ENCODE results near the gene WDR74. TPM values are rescaled to one million over a fixed set of nuclear protein-coding genes. Genes with fewer than 3 reads are reported as not detected.
A peak's percentile ranks its signal among the peaks of the same experiment; 100 is the strongest.

WDR74 gene
- total and polyA plus RNA-seq, 2 of the 13 experiments (the other 11 are each of a cell fraction or from before 2014, with no cell fraction given), result 77.0 to 83.3 TPM

DNA sequence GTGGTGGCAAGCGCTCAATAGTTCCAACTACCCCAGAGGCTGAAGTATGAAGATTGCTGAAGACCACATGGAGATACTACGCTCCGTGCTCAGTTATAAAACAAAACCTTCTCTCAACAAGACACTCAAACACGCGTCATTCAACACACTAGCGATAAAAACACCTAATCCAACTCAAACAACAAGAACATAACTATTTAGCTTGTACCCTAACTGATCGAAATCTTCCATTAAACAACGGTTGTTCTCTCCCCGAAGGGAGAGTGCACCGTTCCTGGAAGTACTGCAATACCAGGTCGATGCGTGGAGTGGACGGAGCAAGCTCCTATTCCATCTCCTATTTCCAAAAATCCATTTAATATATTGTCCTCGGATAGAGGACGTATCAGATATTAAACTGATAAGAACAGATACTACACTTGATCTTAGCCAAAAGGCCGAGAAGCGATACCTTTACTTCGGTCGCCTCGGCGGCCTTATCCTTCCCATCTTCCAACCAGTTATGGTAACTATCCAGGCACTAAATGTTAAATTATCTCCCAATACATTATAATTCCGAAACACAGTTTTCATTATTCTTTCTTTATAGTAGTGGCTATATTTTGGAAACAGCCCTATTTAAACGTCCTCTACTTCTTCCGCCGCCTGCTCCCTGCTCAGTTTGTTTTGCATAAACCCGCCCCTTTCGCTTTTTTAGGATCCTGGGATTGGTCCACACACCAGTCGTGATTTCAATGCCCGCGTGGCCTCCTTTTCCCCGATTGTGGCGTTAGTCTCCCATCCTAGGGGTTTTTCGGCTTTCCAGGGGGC lies 2.2 kb upstream of the WDR74 start (continued):
- TF ChIP-seq GZF1 (CRISPR knock-in tag; IDR thresholded peaks at IDR 0.05) (0 out of 2 replicates have a peak, but pooled peaks have one; percentile 31), FOXM1 (CRISPR knock-in tag; IDR thresholded peaks at IDR 0.05) (peak; percentile 84; the same call in 1 of the 2 replicates), ZNF274 (CRISPR knock-in tag; IDR thresholded peaks at IDR 0.05) (no peak), FOXP1 (IDR thresholded peaks at IDR 0.05) (peak; percentile 63; the same call in 1 of the 2 replicates), FOXP1 (CRISPR knock-in tag; IDR thresholded peaks at IDR 0.05) (peak; percentile 77), KLF6 (CRISPR knock-in tag; IDR thresholded peaks at IDR 0.05) (peak; percentile 99), DMTF1 (CRISPR knock-in tag; IDR thresholded peaks at IDR 0.05) (no peak), ZBTB7A (CRISPR knock-in tag; IDR thresholded peaks at IDR 0.05) (peak; percentile 72; the same call in 1 of the 2 replicates), RBM39 (IDR thresholded peaks at IDR 0.05; ENCODE audit: low read depth, low read length, poor library complexity, severe bottlenecking) (peak; percentile 49), SETDB1 (CRISPR knock-in tag; IDR thresholded peaks at IDR 0.05; ENCODE audit: borderline replicate concordance) (no peak), GPBP1L1 (CRISPR knock-in tag; IDR thresholded peaks at IDR 0.05) (no peak), ZNF572 (CRISPR knock-in tag; IDR thresholded peaks at IDR 0.05) (no peak), PHF8 (CRISPR knock-in tag; IDR thresholded peaks at IDR 0.05) (peak; percentile 58), ZNF562 (CRISPR knock-in tag; IDR thresholded peaks at IDR 0.05; ENCODE audit: borderline replicate concordance) (peak; percentile 95), ZNF253 (CRISPR knock-in tag; IDR thresholded peaks at IDR 0.05; ENCODE audit: borderline replicate concordance) (no peak), JUNB (CRISPR knock-in tag; IDR thresholded peaks at IDR 0.05; ENCODE audit: borderline replicate concordance) (peak; percentile 93), MTF2 (CRISPR knock-in tag; IDR thresholded peaks at IDR 0.05; ENCODE audit: borderline replicate concordance) (no peak)
- TF ChIP-seq, protein P1, sequence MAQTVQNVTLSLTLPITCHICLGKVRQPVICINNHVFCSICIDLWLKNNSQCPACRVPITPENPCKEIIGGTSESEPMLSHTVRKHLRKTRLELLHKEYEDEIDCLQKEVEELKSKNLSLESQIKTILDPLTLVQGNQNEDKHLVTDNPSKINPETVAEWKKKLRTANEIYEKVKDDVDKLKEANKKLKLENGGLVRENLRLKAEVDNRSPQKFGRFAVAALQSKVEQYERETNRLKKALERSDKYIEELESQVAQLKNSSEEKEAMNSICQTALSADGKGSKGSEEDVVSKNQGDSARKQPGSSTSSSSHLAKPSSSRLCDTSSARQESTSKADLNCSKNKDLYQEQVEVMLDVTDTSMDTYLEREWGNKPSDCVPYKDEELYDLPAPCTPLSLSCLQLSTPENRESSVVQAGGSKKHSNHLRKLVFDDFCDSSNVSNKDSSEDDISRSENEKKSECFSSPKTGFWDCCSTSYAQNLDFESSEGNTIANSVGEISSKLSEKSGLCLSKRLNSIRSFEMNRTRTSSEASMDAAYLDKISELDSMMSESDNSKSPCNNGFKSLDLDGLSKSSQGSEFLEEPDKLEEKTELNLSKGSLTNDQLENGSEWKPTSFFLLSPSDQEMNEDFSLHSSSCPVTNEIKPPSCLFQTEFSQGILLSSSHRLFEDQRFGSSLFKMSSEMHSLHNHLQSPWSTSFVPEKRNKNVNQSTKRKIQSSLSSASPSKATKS (CRISPR knock-in tag; IDR thresholded peaks at IDR 0.05), result peak; percentile 96; the same call in 1 of the 2 replicates
- TF ChIP-seq, protein P2, sequence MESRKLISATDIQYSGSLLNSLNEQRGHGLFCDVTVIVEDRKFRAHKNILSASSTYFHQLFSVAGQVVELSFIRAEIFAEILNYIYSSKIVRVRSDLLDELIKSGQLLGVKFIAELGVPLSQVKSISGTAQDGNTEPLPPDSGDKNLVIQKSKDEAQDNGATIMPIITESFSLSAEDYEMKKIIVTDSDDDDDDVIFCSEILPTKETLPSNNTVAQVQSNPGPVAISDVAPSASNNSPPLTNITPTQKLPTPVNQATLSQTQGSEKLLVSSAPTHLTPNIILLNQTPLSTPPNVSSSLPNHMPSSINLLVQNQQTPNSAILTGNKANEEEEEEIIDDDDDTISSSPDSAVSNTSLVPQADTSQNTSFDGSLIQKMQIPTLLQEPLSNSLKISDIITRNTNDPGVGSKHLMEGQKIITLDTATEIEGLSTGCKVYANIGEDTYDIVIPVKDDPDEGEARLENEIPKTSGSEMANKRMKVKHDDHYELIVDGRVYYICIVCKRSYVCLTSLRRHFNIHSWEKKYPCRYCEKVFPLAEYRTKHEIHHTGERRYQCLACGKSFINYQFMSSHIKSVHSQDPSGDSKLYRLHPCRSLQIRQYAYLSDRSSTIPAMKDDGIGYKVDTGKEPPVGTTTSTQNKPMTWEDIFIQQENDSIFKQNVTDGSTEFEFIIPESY (CRISPR knock-in tag; IDR thresholded peaks at IDR 0.05), result peak; percentile 66
- TF ChIP-seq, protein P3, sequence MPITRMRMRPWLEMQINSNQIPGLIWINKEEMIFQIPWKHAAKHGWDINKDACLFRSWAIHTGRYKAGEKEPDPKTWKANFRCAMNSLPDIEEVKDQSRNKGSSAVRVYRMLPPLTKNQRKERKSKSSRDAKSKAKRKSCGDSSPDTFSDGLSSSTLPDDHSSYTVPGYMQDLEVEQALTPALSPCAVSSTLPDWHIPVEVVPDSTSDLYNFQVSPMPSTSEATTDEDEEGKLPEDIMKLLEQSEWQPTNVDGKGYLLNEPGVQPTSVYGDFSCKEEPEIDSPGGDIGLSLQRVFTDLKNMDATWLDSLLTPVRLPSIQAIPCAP (CRISPR knock-in tag; IDR thresholded peaks at IDR 0.05; ENCODE audit: low read depth), result no peak

Measured in HepG2 (cell line).